GM21367 (cell line): ENCODE data around the gene PDZD2.
"Not testable (repeated sequence)": the region's sequence is repeated elsewhere in the genome, so short reads cannot be mapped to it uniquely, and the experiment has no call there.

Experiments
- ATAC-seq: cut with Tn5 transposase; IDR thresholded peaks from one replicate; pipeline ENCODE4 v1.9.1; 2021; ENCODE audit not compliant: unreplicated experiment

PDZD2 gene

GRCh38 chr5:31963358-31964006 is 324.6 kb downstream of the PDZD2 start:
- no peak for ATAC-seq

- ATAC-seq = no peak
These were observed 325.1 kb downstream of the PDZD2 start for GRCh38 chr5:31964007-31964360.

- no peak for ATAC-seq
These were observed 326.3 kb downstream of the PDZD2 start for GRCh38 chr5:31965227-31965626.

GRCh38 chr5:31966936-31967335 is 328.0 kb downstream of the PDZD2 start:
- ATAC-seq = no peak

GRCh38 chr5:31967461-31967860 is 328.5 kb downstream of the PDZD2 start:
- ATAC-seq = no peak

- ATAC-seq = no peak
These were observed 333.6 kb downstream of the PDZD2 start for GRCh38 chr5:31972558-31972957.

- ATAC-seq = not testable (repeated sequence)
These were observed 336.3 kb downstream of the PDZD2 start for GRCh38 chr5:31975189-31975612.

GRCh38 chr5:31976169-31976568 is 337.2 kb downstream of the PDZD2 start:
- no peak for ATAC-seq

- ATAC-seq = no peak
These were observed 342.5 kb downstream of the PDZD2 start for GRCh38 chr5:31981361-31981945.

GRCh38 chr5:31982027-31982426 is 343.1 kb downstream of the PDZD2 start:
- no peak for ATAC-seq

GRCh38 chr5:31982621-31983020 is 343.7 kb downstream of the PDZD2 start:
- ATAC-seq = no peak

GRCh38 chr5:31983851-31984250 is 344.9 kb downstream of the PDZD2 start:
- ATAC-seq = no peak

GRCh38 chr5:31984691-31985090 is 345.8 kb downstream of the PDZD2 start:
- ATAC-seq = no peak

GRCh38 chr5:31986101-31986500 is 347.2 kb downstream of the PDZD2 start:
- ATAC-seq = no peak

GRCh38 chr5:31987985-31988710 is 349.2 kb downstream of the PDZD2 start:
- ATAC-seq = no peak

- ATAC-seq = no peak
These were observed 351.2 kb downstream of the PDZD2 start for GRCh38 chr5:31990081-31990650.

GRCh38 chr5:31990701-31991110 is 351.8 kb downstream of the PDZD2 start:
- no peak for ATAC-seq

GRCh38 chr5:31992377-31992776 is 353.4 kb downstream of the PDZD2 start:
- no peak for ATAC-seq

- no peak for ATAC-seq
These were observed 354.4 kb downstream of the PDZD2 start for GRCh38 chr5:31993165-31993961.

- peak; percentile 63 for ATAC-seq
These were observed 356.1 kb downstream of the PDZD2 start for GRCh38 chr5:31995006-31995405.

GRCh38 chr5:31995714-31996113 is 356.8 kb downstream of the PDZD2 start:
- no peak for ATAC-seq
